Endothelial cell of umbilical vein (primary cell): ENCODE measurements around the gene CNTN5. TPM values are rescaled to one million over a fixed set of nuclear protein-coding genes. Genes with fewer than 3 reads are reported as not detected.

ENCODE experiments used
- BruUV-seq: library from RNA; stranded (reverse); fragments of 400-500 nt; replicated peaks from 2 replicates; lab custom pipeline; 2021; lab: Mats Ljungman, UMichigan
- CTCF ChIA-PET: fragments of 300-600, 350-600 bp; sonication (Branson Sonifier 250); formaldehyde crosslinking; loops from one replicate; lab custom pipeline; 2021; ENCODE audit warnings: antibody characterized with exemption, inconsistent platforms; lab: Charles Lee
- POLR2A ChIA-PET: fragments of 300-600, 350-600 bp; sonication (Branson Sonifier 250); formaldehyde crosslinking; loops from one replicate; lab custom pipeline; 2021; ENCODE audit warnings: antibody characterized with exemption, inconsistent platforms; lab: Charles Lee
- DNase-seq: peaks from one replicate; pipeline ENCODE4 v3.0.0-alpha.2; 2011; ENCODE audit warnings: low read depth, low spot score
- FAIRE-seq: peaks from 2 replicates; lab custom pipeline; 2011; peaks lifted over from hg19 to GRCh38; lab: Jason Lieb, UNC
- H2AFZ ChIP-seq: 2 replicates; pipeline ENCODE4 v1.6.0; 2012; ENCODE audit warnings: low read depth, low read length, control low read depth, inconsistent platforms
- H3K27ac ChIP-seq: 2 replicates; pipeline ENCODE4 v1.5.1; 2011; ENCODE audit warnings: low read depth, mild to moderate bottlenecking, control low read depth, low read length, moderate library complexity; ENCODE audit not compliant: insufficient read depth
- H3K27me3 ChIP-seq, 2 experiments: 2 replicates each; pipeline versions ENCODE4 v1.6.0 to v1.6.1; 2011; ENCODE audit warnings: low read length in 2 of 2, mixed read lengths in 1 of 2; ENCODE audit not compliant: control insufficient read depth in 2 of 2, insufficient read depth in 2 of 2
- H3K36me3 ChIP-seq, 2 experiments: 2 replicates in 1 of 2; 3 replicates in 1 of 2; pipeline ENCODE4 v1.5.1; 2011; ENCODE audit warnings: low read length in 2 of 2, mild to moderate bottlenecking in 1 of 2, moderate library complexity in 1 of 2; ENCODE audit not compliant: control insufficient read depth in 2 of 2, insufficient read depth in 2 of 2; ENCODE audit errors: extremely low read depth in 1 of 2
- H3K4me1 ChIP-seq: 3 replicates; pipeline ENCODE4 v1.5.1; 2011; ENCODE audit warnings: mild to moderate bottlenecking, low read length; ENCODE audit not compliant: control insufficient read depth, insufficient read depth; ENCODE audit errors: extremely low read depth
- H3K4me2 ChIP-seq: 2 replicates; pipeline ENCODE4 v1.6.1; 2011; ENCODE audit warnings: low read length, control low read depth, mixed read lengths; ENCODE audit not compliant: insufficient read depth
- H3K4me3 ChIP-seq, 3 experiments: fragments of 200-600 bp in 1 of 3; sonication (generic), shearing (Covaris generic) in 1 of 3; replicated peaks in 1 of 3; 2 replicates each; pipeline ENCODE4 v1.5.1; 2011 to 2016; ENCODE audit warnings: control low read depth in 3 of 3, low read length in 3 of 3, mild to moderate bottlenecking in 2 of 3, inconsistent platforms in 1 of 3, low read depth in 1 of 3, moderate library complexity in 1 of 3; ENCODE audit not compliant: insufficient read depth in 1 of 3
- H3K79me2 ChIP-seq: 2 replicates; pipeline ENCODE4 v1.6.0; 2012; ENCODE audit warnings: low read length, inconsistent platforms; ENCODE audit not compliant: control insufficient read depth, insufficient read depth
- H3K9ac ChIP-seq: replicated peaks from 2 replicates; pipeline ENCODE3; 2011; ENCODE audit warnings: low read length, control low read depth; ENCODE audit not compliant: insufficient read depth; ENCODE audit errors: extremely low read depth
- H3K9me1 ChIP-seq: replicated peaks from 3 replicates; pipeline ENCODE4 v1.6.0; 2011; ENCODE audit warnings: mild to moderate bottlenecking, low read length; ENCODE audit not compliant: control insufficient read depth, insufficient read depth; ENCODE audit errors: extremely low read depth
- H3K9me3 ChIP-seq: replicated peaks from 2 replicates; pipeline ENCODE4 v1.5.1; 2012; ENCODE audit warnings: low read length, inconsistent platforms; ENCODE audit not compliant: control insufficient read depth, insufficient read depth
- H4K20me1 ChIP-seq: replicated peaks from 2 replicates; pipeline ENCODE3; 2011; ENCODE audit warnings: mild to moderate bottlenecking, low read length; ENCODE audit not compliant: control insufficient read depth, insufficient read depth; ENCODE audit errors: extremely low read depth
- EZH2 ChIP-seq: IDR thresholded peaks from 2 replicates; pipeline ENCODE4 v1.6.1; 2012; ENCODE audit warnings: borderline replicate concordance, low read depth, mild to moderate bottlenecking, moderate library complexity, low read length, inconsistent platforms; ENCODE audit not compliant: severe bottlenecking
- FOS ChIP-seq: IDR thresholded peaks from 2 replicates; pipeline ENCODE4 v1.6.1; 2011; ENCODE audit warnings: mild to moderate bottlenecking, low read length, moderate library complexity, borderline replicate concordance; ENCODE audit not compliant: insufficient read depth
- GATA2 ChIP-seq: IDR thresholded peaks from 2 replicates; pipeline ENCODE4 v1.7.0; 2011; ENCODE audit warnings: low read depth, mild to moderate bottlenecking, moderate library complexity, mixed read lengths, low read length; ENCODE audit not compliant: insufficient read length, insufficient read depth
- POLR2A ChIP-seq: IDR thresholded peaks from 2 replicates; pipeline ENCODE4 v1.6.1; 2012; ENCODE audit warnings: low read depth, mild to moderate bottlenecking, control low read depth, low read length
- POLR2AphosphoS5 ChIP-seq: IDR thresholded peaks from 2 replicates; pipeline ENCODE4 v1.6.1; 2012; ENCODE audit warnings: low read depth, mild to moderate bottlenecking, control low read depth, low read length, moderate library complexity; ENCODE audit not compliant: insufficient read depth
- dilution Hi-C: fragments of 300-500 bp; cut with MboI; formaldehyde crosslinking; loops from one replicate; pipeline ENCODE4 v1.15.0; 2019; ENCODE audit warnings: low sequenced_read_pairs; ENCODE audit not compliant: extremely low pct_ligation_motif_present
- intact Hi-C: fragments of 100-400 bp; cut with micrococcal nuclease; formaldehyde crosslinking; loops from one replicate; pipeline ENCODE4 v1.10.0; 2022
- polyA plus RNA-seq, 4 experiments: library from polyadenylated mRNA; depleted of rRNA in 3 of 4; stranded (reverse) in 3 of 4; unstranded in 1 of 4; fragments of >200 nt; gene quantifications; 2 replicates each; pipeline versions ENCODE4 v1.2.1 to v1.2.3, GENCODE V29; 2011 to 2012; ENCODE audit warnings: missing spikeins in 1 of 4
- total RNA-seq: library from RNA; stranded (reverse); gene quantifications from 2 replicates; pipeline ENCODE4 v1.2.3, GENCODE V29; 2021
- TF ChIP-seq, protein P1 (sequence below): IDR thresholded peaks from 2 replicates; pipeline ENCODE4 v1.6.1; 2011; ENCODE audit not compliant: insufficient read depth, insufficient read length
- TF ChIP-seq, protein P2 (sequence below), 2 donors: IDR thresholded peaks; 1 replicate in 1 of 2; 2 replicates in 1 of 2; pipeline ENCODE4 v1.5.1; 2011; ENCODE audit warnings: low read length in 2 of 2, mild to moderate bottlenecking in 2 of 2, moderate library complexity in 2 of 2, control low read depth in 1 of 2, inconsistent platforms in 1 of 2, low read depth in 1 of 2; ENCODE audit not compliant: insufficient read depth in 1 of 2; ENCODE audit errors: extremely low read depth in 1 of 2

Gene CNTN5
- total and polyA plus RNA-seq, 2 donors (not counting 3 experiments of a cell fraction or from before 2014, with no cell fraction given): not detected

GRCh38 chr11:100329352-100329751 is 1308.6 kb downstream of the CNTN5 start:
- TF ChIP-seq POLR2AphosphoS5 (no peak), POLR2A (no peak), FOS (no peak), EZH2 (no peak), GATA2 (no peak)
- TF ChIP-seq, protein P1, sequence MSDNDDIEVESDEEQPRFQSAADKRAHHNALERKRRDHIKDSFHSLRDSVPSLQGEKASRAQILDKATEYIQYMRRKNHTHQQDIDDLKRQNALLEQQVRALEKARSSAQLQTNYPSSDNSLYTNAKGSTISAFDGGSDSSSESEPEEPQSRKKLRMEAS: no peak
- TF ChIP-seq, protein P2, sequence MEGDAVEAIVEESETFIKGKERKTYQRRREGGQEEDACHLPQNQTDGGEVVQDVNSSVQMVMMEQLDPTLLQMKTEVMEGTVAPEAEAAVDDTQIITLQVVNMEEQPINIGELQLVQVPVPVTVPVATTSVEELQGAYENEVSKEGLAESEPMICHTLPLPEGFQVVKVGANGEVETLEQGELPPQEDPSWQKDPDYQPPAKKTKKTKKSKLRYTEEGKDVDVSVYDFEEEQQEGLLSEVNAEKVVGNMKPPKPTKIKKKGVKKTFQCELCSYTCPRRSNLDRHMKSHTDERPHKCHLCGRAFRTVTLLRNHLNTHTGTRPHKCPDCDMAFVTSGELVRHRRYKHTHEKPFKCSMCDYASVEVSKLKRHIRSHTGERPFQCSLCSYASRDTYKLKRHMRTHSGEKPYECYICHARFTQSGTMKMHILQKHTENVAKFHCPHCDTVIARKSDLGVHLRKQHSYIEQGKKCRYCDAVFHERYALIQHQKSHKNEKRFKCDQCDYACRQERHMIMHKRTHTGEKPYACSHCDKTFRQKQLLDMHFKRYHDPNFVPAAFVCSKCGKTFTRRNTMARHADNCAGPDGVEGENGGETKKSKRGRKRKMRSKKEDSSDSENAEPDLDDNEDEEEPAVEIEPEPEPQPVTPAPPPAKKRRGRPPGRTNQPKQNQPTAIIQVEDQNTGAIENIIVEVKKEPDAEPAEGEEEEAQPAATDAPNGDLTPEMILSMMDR (IDR thresholded peaks at IDR 0.05; ENCODE audit: extremely low read depth in 1 of 2, insufficient read depth in 1 of 2, low read depth in 1 of 2, low read length in 2 of 2): no peak
- Histone ChIP-seq H3K36me3 (no peaks in the 10 kb centered on the region), H3K4me1 (no peaks in the 10 kb centered on the region), H3K27me3 (no peaks in the 10 kb centered on the region), H3K4me3 (no peak overlapping the region), H3K9me3 (peaks cover 2% of the 10 kb centered on the region), H3K9ac (no peak overlapping the region), H3K4me2 (no peak overlapping the region), H3K9me1 (no peaks in the 10 kb centered on the region), H3K79me2 (no peaks in the 10 kb centered on the region), H2AFZ (no peak overlapping the region), H4K20me1 (no peaks in the 10 kb centered on the region), H3K27ac (no peak overlapping the region)
- POLR2A ChIA-PET: no interaction called here
- no TSS peak for BruUV-seq
- no peak for DNase-seq
- intact Hi-C loops: no loop called here
- dilution Hi-C loops: no loop called here
- CTCF ChIA-PET: no interaction called here
- FAIRE-seq: no peak
